Endothelial cell of umbilical vein (primary cell): Measurements from ENCODE around the gene ITFG1.

Experiments used
- CTCF ChIP-seq, 2 donors: IDR thresholded peaks; 1 replicate in 1 of 2; 2 replicates in 1 of 2; pipeline ENCODE4 v1.5.1; 2011; ENCODE audit warnings: low read length in 2 of 2, mild to moderate bottlenecking in 2 of 2, moderate library complexity in 2 of 2, control low read depth in 1 of 2, inconsistent platforms in 1 of 2, low read depth in 1 of 2; ENCODE audit not compliant: insufficient read depth in 1 of 2; ENCODE audit errors: extremely low read depth in 1 of 2
- FOS ChIP-seq: IDR thresholded peaks from 2 replicates; pipeline ENCODE4 v1.6.1; 2011; ENCODE audit warnings: mild to moderate bottlenecking, low read length, moderate library complexity, borderline replicate concordance; ENCODE audit not compliant: insufficient read depth
- JUN ChIP-seq: IDR thresholded peaks from 2 replicates; pipeline ENCODE4 v1.6.1; 2011; ENCODE audit warnings: borderline replicate concordance, low read depth; ENCODE audit not compliant: insufficient read length, insufficient read depth
- MYC ChIP-seq: IDR thresholded peaks from one replicate; pipeline ENCODE4 v1.6.1; 2011; ENCODE audit warnings: mild to moderate bottlenecking, low read depth, low read length
- POLR2A ChIP-seq: IDR thresholded peaks from 2 replicates; pipeline ENCODE4 v1.6.1; 2012; ENCODE audit warnings: low read depth, mild to moderate bottlenecking, control low read depth, low read length

- TF ChIP-seq CTCF (IDR thresholded peaks at IDR 0.05; ENCODE audit: extremely low read depth in 1 of 2, insufficient read depth in 1 of 2, low read depth in 1 of 2, low read length in 2 of 2), result no peak
- no peak for TF ChIP-seq FOS
- no peak for TF ChIP-seq MYC
- TF ChIP-seq POLR2A, result no peak
- TF ChIP-seq JUN, result no peak
These were observed 230.6 kb downstream of the ITFG1 start for GRCh38 chr16:47230296-47230695.
